Stimulated activated CD4-positive, alpha-beta T cell treated with anti-CD3 and anti-CD28 coated beads, Interleukin-1b, Interleukin-23, amount 100 ng/mL, for 1 hour (primary cell): ENCODE data around the gene SNX25.
"Not testable (repeated sequence)": the region's sequence is repeated elsewhere in the genome, so short reads cannot be mapped to it uniquely, and the experiment has no call there.

Source experiments
- DNase-seq, 2 donors: peaks; one replicate each; pipeline ENCODE4 v3.0.0-alpha.2; 2020; ENCODE audit warnings: low read depth in 2 of 2

Gene SNX25

GRCh38 chr4:185344743-185345538, 135.5 kb downstream of the SNX25 start:
- DNase-seq, result no peak

DNA sequence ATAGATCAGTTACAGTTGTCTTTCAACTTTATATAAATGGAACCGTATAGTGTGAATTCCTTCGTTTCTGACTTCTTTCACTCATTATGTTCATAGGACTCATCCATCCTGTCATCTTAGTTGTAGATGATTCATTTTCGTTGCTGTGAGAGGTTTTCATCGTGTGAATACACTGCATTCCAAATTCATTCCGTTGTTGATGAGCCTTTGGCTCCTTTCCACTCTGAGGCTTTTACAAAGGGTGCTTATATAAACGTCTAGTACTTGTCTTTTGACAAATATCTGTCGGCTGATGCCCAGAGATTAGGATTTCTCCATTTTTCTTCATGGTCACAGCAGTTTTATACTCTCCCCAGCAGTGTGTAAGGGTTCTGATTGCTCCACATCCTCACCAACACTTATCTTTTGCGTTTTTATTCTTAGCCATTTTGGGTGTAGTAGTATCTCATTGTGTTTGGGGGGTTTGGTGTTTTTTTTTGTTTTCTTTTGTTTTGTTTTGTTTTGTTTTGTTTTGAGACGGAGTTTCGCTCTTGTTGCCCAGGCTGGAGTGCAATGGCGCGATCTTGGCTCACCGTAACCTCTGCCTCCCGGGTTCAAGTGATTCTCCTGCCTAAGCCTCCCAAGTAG, 137.7 kb downstream of the SNX25 start:
- no peak for DNase-seq

- no peak for DNase-seq
Observed at GRCh38 chr4:185351691-185352090, 142.3 kb downstream of the SNX25 start.

- no peak for DNase-seq
Observed at GRCh38 chr4:185352202-185352601, 142.8 kb downstream of the SNX25 start.

GRCh38 chr4:185352741-185353140, 143.3 kb downstream of the SNX25 start:
- DNase-seq, result no peak

- DNase-seq, result no peak
Observed at GRCh38 chr4:185357211-185357610, 147.8 kb downstream of the SNX25 start.

DNA sequence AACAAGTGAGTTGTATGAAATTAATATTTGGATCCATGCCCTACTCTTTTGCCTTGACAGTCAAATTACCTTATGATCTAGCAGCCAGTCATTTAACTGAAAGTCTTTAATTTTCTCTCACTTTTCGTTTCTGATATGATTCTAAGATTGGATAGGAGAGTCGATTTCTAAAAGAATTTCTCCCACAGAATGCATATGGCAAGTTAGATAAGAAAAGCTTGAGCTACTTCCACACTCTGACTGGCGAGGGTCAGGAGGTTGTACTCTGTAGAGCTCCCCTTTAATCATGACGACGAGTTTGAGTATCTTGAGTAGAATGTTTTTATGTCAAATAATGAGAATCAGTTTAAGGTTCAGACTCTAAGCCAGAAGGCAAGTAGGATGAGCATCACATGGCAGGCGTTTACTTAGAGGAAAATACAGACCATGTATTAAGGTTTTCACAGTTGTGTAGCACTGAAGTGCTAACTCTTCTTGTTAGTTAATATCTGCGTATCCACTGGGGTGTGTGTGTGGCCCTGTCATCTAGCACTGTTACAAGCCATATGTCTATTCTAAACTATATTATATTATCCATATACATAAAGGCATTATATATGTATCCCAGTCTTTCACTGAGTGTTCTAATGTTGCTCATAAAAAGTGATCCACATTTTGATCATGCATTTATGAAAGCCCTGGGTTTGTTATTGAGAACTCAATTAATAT, 148.5 kb downstream of the SNX25 start:
- no peak for DNase-seq

- DNase-seq, result no peak
Observed at GRCh38 chr4:185358514-185358913, 149.1 kb downstream of the SNX25 start.

DNA sequence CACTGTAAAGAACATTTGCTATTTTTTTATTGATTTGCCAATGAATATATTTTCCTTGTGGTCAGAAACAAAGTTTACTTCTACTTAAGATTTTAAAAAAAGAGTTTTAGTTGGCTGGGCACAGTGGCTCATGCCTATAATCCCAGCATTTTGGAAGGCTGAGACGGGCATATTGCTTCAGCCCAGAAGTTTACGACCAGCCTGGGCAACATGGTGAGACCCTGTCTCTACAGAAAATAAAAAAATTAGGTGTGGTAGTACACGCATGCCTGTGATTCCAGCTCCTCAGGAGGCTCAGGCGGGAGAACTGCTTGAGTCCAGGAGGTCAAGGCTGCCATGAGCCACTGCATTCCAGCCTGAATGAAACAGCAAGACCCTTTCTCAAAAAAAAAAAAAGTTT, 149.6 kb downstream of the SNX25 start:
- DNase-seq, result no peak

DNA sequence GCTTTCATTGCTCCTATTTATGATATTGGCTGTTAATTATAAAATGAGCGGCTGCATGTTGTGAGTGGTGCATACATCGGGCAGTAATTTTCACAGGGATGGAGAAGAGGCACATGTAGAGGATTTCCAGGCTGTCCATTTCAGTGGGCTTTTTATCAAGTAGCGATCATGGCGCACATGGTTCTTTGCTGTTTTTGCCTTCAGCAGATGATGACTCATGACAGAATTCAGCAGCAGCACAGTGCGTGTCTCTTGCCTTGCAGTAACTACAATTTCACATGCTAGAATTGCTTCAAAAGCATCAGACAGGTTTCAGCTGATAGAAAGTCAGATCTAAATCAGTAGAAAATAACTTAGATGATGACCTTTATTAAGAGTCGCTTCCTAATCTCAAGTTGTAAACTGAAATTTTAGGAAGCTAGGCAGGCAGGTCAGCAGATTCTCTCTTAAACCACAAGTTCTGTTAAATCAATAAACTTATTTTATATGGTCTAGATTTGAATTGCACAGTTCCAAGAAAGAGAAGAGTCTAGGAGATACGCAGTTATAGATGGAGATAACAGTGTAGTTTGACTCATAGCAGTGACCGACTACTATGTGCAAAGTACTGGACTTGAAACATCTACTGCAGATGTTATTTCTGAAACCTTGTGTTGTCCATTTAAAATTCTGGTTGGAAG, 150.5 kb downstream of the SNX25 start:
- no peak for DNase-seq

- DNase-seq, result no peak
Observed at GRCh38 chr4:185361872-185362271, 152.5 kb downstream of the SNX25 start.

GRCh38 chr4:185362570-185362969, 153.2 kb downstream of the SNX25 start:
- DNase-seq, result not testable (repeated sequence)

- no peak for DNase-seq
Observed at GRCh38 chr4:185363251-185363650, 153.9 kb downstream of the SNX25 start.

- no peak for DNase-seq
Observed at GRCh38 chr4:185364886-185365285, 155.5 kb downstream of the SNX25 start.

GRCh38 chr4:185369731-185370130, 160.3 kb downstream of the SNX25 start:
- DNase-seq, result no peak

GRCh38 chr4:185370268-185370949, 161.0 kb downstream of the SNX25 start:
- DNase-seq, result no peak

- no peak for DNase-seq
Observed at GRCh38 chr4:185371702-185372101, 162.3 kb downstream of the SNX25 start.

DNA sequence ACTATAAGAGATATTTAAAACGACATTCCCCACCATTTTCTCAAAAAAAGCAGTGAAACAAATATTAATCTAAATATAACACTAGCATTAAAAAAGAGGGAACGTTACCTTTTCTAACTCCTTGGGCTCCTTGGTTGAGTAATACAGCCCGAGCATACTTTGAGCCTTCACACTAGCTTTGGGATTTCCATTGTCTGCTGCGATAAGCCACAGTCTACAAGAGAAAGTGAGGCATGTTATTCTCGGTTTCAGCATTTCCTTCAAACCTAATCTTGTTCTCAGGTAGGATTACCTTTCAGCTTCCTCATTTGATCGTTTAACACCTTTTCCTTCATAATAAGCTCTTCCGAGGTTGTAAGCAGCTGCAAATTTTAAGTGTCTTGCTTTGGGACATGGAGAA, 164.6 kb downstream of the SNX25 start:
- DNase-seq, result no peak

GRCh38 chr4:185374573-185374972, 165.2 kb downstream of the SNX25 start:
- no peak for DNase-seq

DNA sequence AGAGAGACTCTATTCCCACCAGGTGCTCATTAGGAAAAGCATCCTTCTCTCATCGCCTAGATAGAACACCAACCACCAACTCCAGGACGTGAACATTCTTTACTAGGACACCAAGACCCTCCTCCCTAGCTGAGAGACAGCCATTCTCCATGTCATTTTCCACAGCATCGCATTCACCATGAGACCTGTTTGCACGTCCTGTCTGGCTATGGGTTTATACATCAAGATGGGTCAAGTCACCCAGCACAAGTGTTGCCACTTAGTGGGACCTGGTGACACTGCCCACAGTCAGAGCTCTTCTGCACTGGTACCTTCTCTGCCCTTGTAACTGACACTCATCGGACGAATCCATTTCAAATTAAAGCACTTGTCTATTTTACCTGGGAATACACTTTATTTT, 168.9 kb downstream of the SNX25 start:
- no peak for DNase-seq
